ENCODE measurements around the gene CDC42EP4. TPM values are rescaled to one million over a fixed set of nuclear protein-coding genes. Genes with fewer than 3 reads are reported as not detected.

CDC42EP4 gene
- total RNA-seq, 6 donors from 2014 or later, result 28.3 to 65.7 (median 52.9) TPM

GRCh38 chr17:73354423-73355284 is 42.9 kb upstream of the CDC42EP4 start:
- ATAC-seq (ENCODE audit: low FRiP score in 2 of 2) (no peak), DNase-seq (no peak)
- TF ChIP-seq POLR2AphosphoS5 (IDR thresholded peaks at IDR 0.05) (no peak), POLR2A (IDR thresholded peaks at IDR 0.05) (no peak), EP300 (IDR thresholded peaks at IDR 0.05) (no peak)
- TF ChIP-seq, protein P1, sequence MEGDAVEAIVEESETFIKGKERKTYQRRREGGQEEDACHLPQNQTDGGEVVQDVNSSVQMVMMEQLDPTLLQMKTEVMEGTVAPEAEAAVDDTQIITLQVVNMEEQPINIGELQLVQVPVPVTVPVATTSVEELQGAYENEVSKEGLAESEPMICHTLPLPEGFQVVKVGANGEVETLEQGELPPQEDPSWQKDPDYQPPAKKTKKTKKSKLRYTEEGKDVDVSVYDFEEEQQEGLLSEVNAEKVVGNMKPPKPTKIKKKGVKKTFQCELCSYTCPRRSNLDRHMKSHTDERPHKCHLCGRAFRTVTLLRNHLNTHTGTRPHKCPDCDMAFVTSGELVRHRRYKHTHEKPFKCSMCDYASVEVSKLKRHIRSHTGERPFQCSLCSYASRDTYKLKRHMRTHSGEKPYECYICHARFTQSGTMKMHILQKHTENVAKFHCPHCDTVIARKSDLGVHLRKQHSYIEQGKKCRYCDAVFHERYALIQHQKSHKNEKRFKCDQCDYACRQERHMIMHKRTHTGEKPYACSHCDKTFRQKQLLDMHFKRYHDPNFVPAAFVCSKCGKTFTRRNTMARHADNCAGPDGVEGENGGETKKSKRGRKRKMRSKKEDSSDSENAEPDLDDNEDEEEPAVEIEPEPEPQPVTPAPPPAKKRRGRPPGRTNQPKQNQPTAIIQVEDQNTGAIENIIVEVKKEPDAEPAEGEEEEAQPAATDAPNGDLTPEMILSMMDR (IDR thresholded peaks at IDR 0.05), result no peak
- Histone ChIP-seq H3K27ac (no peak overlapping the region), H3K27me3 (no peaks in the 10 kb centered on the region), H3K9me3 (no peaks in the 10 kb centered on the region), H3K4me3 (no peak overlapping the region), H3K4me1 (peaks cover 0 to under 1% (median 0%) of the 10 kb centered on the region in 4 donors), H3K36me3 (no peaks in the 10 kb centered on the region)
- 95 to 96% methylated on average over 16 to 21 of the region's 21 CpGs for WGBS, 2 donors

DNA sequence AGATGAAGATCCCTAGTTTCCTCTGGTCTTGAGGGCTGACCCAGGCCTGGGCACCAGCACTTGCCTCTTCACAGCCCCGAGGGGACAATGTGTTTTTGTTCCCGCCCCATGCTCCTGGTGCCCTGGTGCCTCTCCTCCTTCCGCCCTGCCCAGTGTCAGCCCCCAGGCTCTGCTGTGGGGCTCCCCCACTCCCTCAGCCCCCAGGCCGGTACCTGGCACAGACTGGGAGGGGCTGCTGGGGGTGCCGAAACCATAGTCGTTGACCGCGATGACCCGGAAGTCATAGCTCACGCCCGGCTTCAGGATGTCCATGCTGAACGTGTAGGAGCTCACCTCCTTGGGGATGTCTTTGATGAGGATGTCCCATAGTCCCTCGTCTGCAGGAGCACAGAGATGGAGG is 40.5 kb upstream of the CDC42EP4 start:
- WGBS, 2 donors, result 90 to 94% methylated on average over 13 of the region's 13 CpGs
- H3K36me3 ChIP-seq, result no peaks in the 10 kb centered on the region
- peaks cover 0 to 4% (median 0%) of the 10 kb centered on the region in 4 donors for H3K4me1 ChIP-seq
- ATAC-seq (ENCODE audit: low FRiP score in 2 of 2) (no peak), DNase-seq (no peak)
- TF ChIP-seq, protein P1 (IDR thresholded peaks at IDR 0.05), result no peak
- TF ChIP-seq EP300 (IDR thresholded peaks at IDR 0.05) (no peak), POLR2A (IDR thresholded peaks at IDR 0.05) (no peak), POLR2AphosphoS5 (IDR thresholded peaks at IDR 0.05) (no peak)
- H3K9me3 ChIP-seq, result no peaks in the 10 kb centered on the region
- H3K27me3 ChIP-seq, result no peaks in the 10 kb centered on the region
- H3K27ac ChIP-seq, result no peak overlapping the region
- H3K4me3 ChIP-seq, result no peak overlapping the region

GRCh38 chr17:73351764-73352163 is 40.0 kb upstream of the CDC42EP4 start:
- no peaks in the 10 kb centered on the region for H3K36me3 ChIP-seq
- ATAC-seq (ENCODE audit: low FRiP score in 2 of 2) (no peak), DNase-seq (no peak)
- peaks cover 0 to 4% (median 0%) of the 10 kb centered on the region in 4 donors for H3K4me1 ChIP-seq
- H3K27me3 ChIP-seq, result no peaks in the 10 kb centered on the region
- H3K27ac ChIP-seq, result no peak overlapping the region
- H3K4me3 ChIP-seq, result no peak overlapping the region
- no peaks in the 10 kb centered on the region for H3K9me3 ChIP-seq
- 80 to 98% methylated on average over 2 of the region's 3 CpGs for WGBS, 2 donors
- TF ChIP-seq EP300 (IDR thresholded peaks at IDR 0.05) (no peak), POLR2AphosphoS5 (IDR thresholded peaks at IDR 0.05) (no peak)

DNA sequence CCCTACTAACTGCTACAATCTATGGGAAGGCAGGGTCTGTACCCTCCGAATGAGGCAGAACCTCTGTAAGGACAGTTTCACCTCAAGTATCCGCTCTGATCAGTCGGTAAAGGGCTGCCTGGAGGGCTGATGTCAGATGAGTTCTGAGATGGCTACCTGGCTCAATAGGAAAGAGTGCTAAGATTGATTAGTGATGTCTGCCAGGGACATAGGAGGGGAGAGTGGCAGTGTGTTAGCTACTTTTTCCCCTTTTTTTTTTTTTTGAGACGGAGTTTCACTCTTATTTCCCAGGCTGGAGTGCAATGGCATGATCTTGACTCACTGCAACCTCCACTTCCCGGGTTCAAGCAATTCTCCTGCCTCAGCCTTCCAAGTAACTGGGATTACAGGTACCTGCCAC is 39.1 kb upstream of the CDC42EP4 start:
- TF ChIP-seq POLR2AphosphoS5 (IDR thresholded peaks at IDR 0.05) (no peak), POLR2A (IDR thresholded peaks at IDR 0.05) (no peak), EP300 (IDR thresholded peaks at IDR 0.05) (no peak)
- TF ChIP-seq, protein P1 (IDR thresholded peaks at IDR 0.05), result no peak
- no peak for DNase-seq
- ATAC-seq (ENCODE audit: low FRiP score in 2 of 2), result no peak
- WGBS, 2 donors, result 89 to 100% methylated on average over 5 of the region's 5 CpGs
- Histone ChIP-seq H3K27ac (no peak overlapping the region), H3K4me1 (peaks cover 0 to 4% (median 0%) of the 10 kb centered on the region in 4 donors), H3K4me3 (no peak overlapping the region), H3K9me3 (no peaks in the 10 kb centered on the region), H3K27me3 (no peaks in the 10 kb centered on the region), H3K36me3 (no peaks in the 10 kb centered on the region)

- Histone ChIP-seq H3K27ac (no peak overlapping the region), H3K9me3 (no peaks in the 10 kb centered on the region), H3K4me3 (no peak overlapping the region), H3K27me3 (no peaks in the 10 kb centered on the region), H3K4me1 (peaks cover 0 to 4% (median 0%) of the 10 kb centered on the region in 4 donors), H3K36me3 (no peaks in the 10 kb centered on the region)
- ATAC-seq (ENCODE audit: low FRiP score in 2 of 2) (no peak), DNase-seq (no peak)
- WGBS, 2 donors, result 97 to 99% methylated on average over 9 of the region's 9 CpGs
- TF ChIP-seq EP300 (IDR thresholded peaks at IDR 0.05), result no peak
- no peak for TF ChIP-seq POLR2A (IDR thresholded peaks at IDR 0.05)
- TF ChIP-seq, protein P1 (IDR thresholded peaks at IDR 0.05), result no peak
- no peak for TF ChIP-seq POLR2AphosphoS5 (IDR thresholded peaks at IDR 0.05)
Measured at GRCh38 chr17:73349647-73350046, 37.8 kb upstream of the CDC42EP4 start.

Measured in upper lobe of left lung (tissue), 6 donors.